CD14-positive monocyte (primary cell): Measurements from ENCODE around the gene CDCA4. TPM values are rescaled to one million over a fixed set of nuclear protein-coding genes. Genes with fewer than 3 reads are reported as not detected.
A peak's percentile ranks its signal among the peaks of the same experiment; 100 is the strongest.

Source experiments
- DNase-seq, 3 donors: peaks; one replicate each; pipeline ENCODE4 v3.0.0-alpha.2; 2011 to 2022
- H2AFZ ChIP-seq: 2 replicates; pipeline ENCODE4 v1.6.0; 2012; ENCODE audit warnings: mild to moderate bottlenecking, low read depth, low read length, inconsistent platforms; ENCODE audit not compliant: insufficient read depth, poor library complexity, severe bottlenecking
- H3K27ac ChIP-seq, 2 donors: 1 replicate in 1 of 2; 2 replicates in 1 of 2; pipeline ENCODE4 v1.5.1; 2012 to 2013; ENCODE audit warnings: low read length in 2 of 2, control low read depth in 1 of 2, inconsistent platforms in 1 of 2, low read depth in 1 of 2, mild to moderate bottlenecking in 1 of 2
- H3K27me3 ChIP-seq, 2 donors: one replicate each; pipeline versions ENCODE4 v1.6.0 to v1.6.1; 2011 to 2013; ENCODE audit warnings: low read length in 2 of 2; ENCODE audit not compliant: control insufficient read depth in 2 of 2, insufficient read depth in 2 of 2
- H3K36me3 ChIP-seq, 2 donors: replicated peaks in 1 of 2; 1 replicate in 1 of 2; 2 replicates in 1 of 2; pipeline versions ENCODE4 v1.5.1 to v1.6.1; 2012 to 2013; ENCODE audit warnings: low read length in 2 of 2, control low read depth in 1 of 2, inconsistent platforms in 1 of 2, mild to moderate bottlenecking in 1 of 2; ENCODE audit not compliant: insufficient read depth in 2 of 2, control insufficient read depth in 1 of 2
- H3K4me1 ChIP-seq, 2 donors: 1 replicate in 1 of 2; 2 replicates in 1 of 2; pipeline versions ENCODE4 v1.5.1 to v1.6.1; 2012 to 2013; ENCODE audit warnings: low read length in 2 of 2, control low read depth in 1 of 2, inconsistent platforms in 1 of 2, mild to moderate bottlenecking in 1 of 2, moderate library complexity in 1 of 2; ENCODE audit not compliant: insufficient read depth in 2 of 2, control insufficient read depth in 1 of 2
- H3K4me2 ChIP-seq: replicated peaks from 2 replicates; pipeline ENCODE3; 2012; ENCODE audit warnings: low read length, moderate library complexity, mild to moderate bottlenecking; ENCODE audit not compliant: poor library complexity, severe bottlenecking; ENCODE audit errors: extremely low read depth
- H3K4me3 ChIP-seq, 3 experiments: fragments of 200-600 bp in 1 of 3; sonication (generic) in 1 of 3; replicated peaks in 1 of 3; 1 replicate in 2 of 3; 2 replicates in 1 of 3; pipeline ENCODE4 v1.5.1; 2011 to 2013; ENCODE audit warnings: low read length in 3 of 3, mild to moderate bottlenecking in 3 of 3, control low read depth in 2 of 3, low read depth in 2 of 3, inconsistent platforms in 1 of 3, moderate library complexity in 1 of 3
- H3K79me2 ChIP-seq: 2 replicates; pipeline ENCODE4 v1.6.0; 2012; ENCODE audit warnings: mild to moderate bottlenecking, control low read depth, inconsistent platforms, low read length, moderate library complexity; ENCODE audit not compliant: insufficient read depth
- H3K9ac ChIP-seq: 2 replicates; pipeline ENCODE4 v1.6.0; 2017; ENCODE audit warnings: low read length, mild to moderate bottlenecking; ENCODE audit not compliant: insufficient read depth, poor library complexity, severe bottlenecking
- H3K9me3 ChIP-seq, 2 donors: replicated peaks in 1 of 2; 1 replicate in 1 of 2; 2 replicates in 1 of 2; pipeline versions ENCODE4 v1.5.1 to v1.6.1; 2012 to 2013; ENCODE audit warnings: low read length in 2 of 2, control low read depth in 1 of 2; ENCODE audit not compliant: control insufficient read depth in 1 of 2, insufficient read depth in 1 of 2
- H4K20me1 ChIP-seq: 2 replicates; pipeline ENCODE4 v1.6.0; 2012; ENCODE audit warnings: mild to moderate bottlenecking, low read length, control low read depth, moderate library complexity; ENCODE audit not compliant: insufficient read depth
- H3K27ac Mint-ChIP-seq, 7 donors: one replicate each; pipeline ENCODE4 v1.8.0; 2020; ENCODE audit warnings: mild to moderate bottlenecking in 7 of 7, mixed read lengths in 7 of 7, moderate library complexity in 6 of 7, inconsistent platforms in 2 of 7
- H3K27me3 Mint-ChIP-seq, 3 donors: one replicate each; pipeline ENCODE4 v1.8.0; 2021 to 2022; ENCODE audit warnings: low read depth in 3 of 3, mild to moderate bottlenecking in 3 of 3, mixed read lengths in 3 of 3, moderate library complexity in 3 of 3, inconsistent platforms in 1 of 3
- H3K36me3 Mint-ChIP-seq, 2 donors: one replicate each; pipeline ENCODE4 v1.8.0; 2020; ENCODE audit warnings: mixed read lengths in 2 of 2, inconsistent platforms in 1 of 2, mild to moderate bottlenecking in 1 of 2
- H3K4me1 Mint-ChIP-seq: one replicate; pipeline ENCODE4 v1.8.0; 2020; ENCODE audit warnings: mild to moderate bottlenecking, mixed read lengths
- H3K4me3 Mint-ChIP-seq, 2 donors: one replicate each; pipeline ENCODE4 v1.8.0; 2020; ENCODE audit warnings: mild to moderate bottlenecking in 2 of 2, mixed read lengths in 2 of 2, moderate library complexity in 1 of 2
- H3K9me3 Mint-ChIP-seq, 7 donors: one replicate each; pipeline ENCODE4 v1.8.0; 2020 to 2022; ENCODE audit warnings: mixed read lengths in 7 of 7, mild to moderate bottlenecking in 6 of 7, moderate library complexity in 6 of 7, inconsistent platforms in 2 of 7
- WGBS: methylation state at CpG from one replicate; pipeline ENCODE4 v1.1.5; 2013; ENCODE audit warnings: missing lambda C conversion rate; ENCODE audit not compliant: insufficient coverage; 5-methylcytosine and 5-hydroxymethylcytosine counted together
- intact Hi-C, 2 donors: fragments of 100-400 bp; cut with micrococcal nuclease; formaldehyde crosslinking; loops; one replicate each; pipeline versions ENCODE4 v1.15.0 to v1.15.1; 2023
- polyA plus RNA-seq, 3 donors: library from polyadenylated mRNA; depleted of rRNA in 1 of 3; unstranded in 2 of 3; stranded (reverse) in 1 of 3; fragments of 300-500 nt in 2 of 3; fragments of >200 nt in 1 of 3; fragmentation: Illumina TruSeq in 2 of 3; gene quantifications; 1 replicate in 2 of 3; 2 replicates in 1 of 3; pipeline ENCODE4 v1.2.3, GENCODE V29; 2012 to 2021
- TF ChIP-seq, protein P1 (sequence below): fragments of 200-600 bp; IDR thresholded peaks from one replicate; pipeline ENCODE4 v1.8.0; 2022; ENCODE audit warnings: antibody characterized with exemption, mild to moderate bottlenecking

Gene CDCA4
- polyA plus RNA-seq, 3 donors: 8.6 to 12.0 (median 11.6) TPM

DNA sequence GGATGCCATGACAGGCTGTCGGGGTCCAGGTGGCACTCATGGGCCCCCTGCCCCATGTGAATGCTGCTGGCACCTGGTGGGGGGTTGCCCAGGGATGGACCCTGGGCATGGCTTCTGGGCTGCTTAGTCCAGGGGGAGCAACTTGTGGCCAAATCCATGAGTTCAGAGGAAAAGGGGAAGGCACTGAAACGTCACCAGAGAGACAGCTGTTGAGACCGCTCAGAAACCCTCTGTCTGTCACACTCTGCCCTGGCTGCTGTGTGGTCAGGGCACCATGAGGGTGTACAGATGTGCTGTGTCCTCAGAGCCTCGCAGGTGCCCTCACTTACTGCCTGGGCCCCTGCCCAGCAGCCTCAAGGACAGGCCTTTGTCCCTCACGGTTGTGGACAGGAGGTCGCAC, 25.9 kb downstream of the CDCA4 start:
- no peak overlapping the region for H3K27ac Mint-ChIP-seq

GRCh38 chr14:104993808-104994591, 26.9 kb downstream of the CDCA4 start:
- H3K27ac Mint-ChIP-seq: peak overlapping the region in 1 of 7 donors; percentile 58
- H3K4me2 ChIP-seq: no peak overlapping the region
- H3K27me3 ChIP-seq: no peaks in the 10 kb centered on the region
- H3K9me3 ChIP-seq: no peaks in the 10 kb centered on the region
- H3K79me2 ChIP-seq: no peaks in the 10 kb centered on the region
- H3K27me3 Mint-ChIP-seq: peaks cover 0 to 5% (median 3%) of the 10 kb centered on the region in 3 donors
- H3K36me3 ChIP-seq: no peaks in the 10 kb centered on the region
- no peaks in the 10 kb centered on the region for H4K20me1 ChIP-seq
- DNase-seq: no peak
- H3K27ac ChIP-seq: no peak overlapping the region
- H3K36me3 Mint-ChIP-seq: no peaks in the 10 kb centered on the region
- no peak overlapping the region for H3K4me3 Mint-ChIP-seq
- no peak overlapping the region for H3K9ac ChIP-seq
- intact Hi-C loops: no loop called here
- peaks cover 0 to 4% (median 3%) of the 10 kb centered on the region in 7 donors for H3K9me3 Mint-ChIP-seq
- H3K4me3 ChIP-seq: no peak overlapping the region
- H3K4me1 ChIP-seq: no peaks in the 10 kb centered on the region
- WGBS: 64% methylated on average over 21 of the region's 22 CpGs
- no peak overlapping the region for H2AFZ ChIP-seq
- no peaks in the 10 kb centered on the region for H3K4me1 Mint-ChIP-seq
- TF ChIP-seq, protein P1, sequence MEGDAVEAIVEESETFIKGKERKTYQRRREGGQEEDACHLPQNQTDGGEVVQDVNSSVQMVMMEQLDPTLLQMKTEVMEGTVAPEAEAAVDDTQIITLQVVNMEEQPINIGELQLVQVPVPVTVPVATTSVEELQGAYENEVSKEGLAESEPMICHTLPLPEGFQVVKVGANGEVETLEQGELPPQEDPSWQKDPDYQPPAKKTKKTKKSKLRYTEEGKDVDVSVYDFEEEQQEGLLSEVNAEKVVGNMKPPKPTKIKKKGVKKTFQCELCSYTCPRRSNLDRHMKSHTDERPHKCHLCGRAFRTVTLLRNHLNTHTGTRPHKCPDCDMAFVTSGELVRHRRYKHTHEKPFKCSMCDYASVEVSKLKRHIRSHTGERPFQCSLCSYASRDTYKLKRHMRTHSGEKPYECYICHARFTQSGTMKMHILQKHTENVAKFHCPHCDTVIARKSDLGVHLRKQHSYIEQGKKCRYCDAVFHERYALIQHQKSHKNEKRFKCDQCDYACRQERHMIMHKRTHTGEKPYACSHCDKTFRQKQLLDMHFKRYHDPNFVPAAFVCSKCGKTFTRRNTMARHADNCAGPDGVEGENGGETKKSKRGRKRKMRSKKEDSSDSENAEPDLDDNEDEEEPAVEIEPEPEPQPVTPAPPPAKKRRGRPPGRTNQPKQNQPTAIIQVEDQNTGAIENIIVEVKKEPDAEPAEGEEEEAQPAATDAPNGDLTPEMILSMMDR: no peak

More for the DNA sequence above, 25.9 kb downstream of the CDCA4 start:
- Mint-ChIP-seq H3K9me3 (peaks cover 0 to 5% (median 3%) of the 10 kb centered on the region in 7 donors), H3K36me3 (no peaks in the 10 kb centered on the region), H3K4me3 (no peak overlapping the region), H3K27me3 (peaks cover 0 to 5% (median 3%) of the 10 kb centered on the region in 3 donors), H3K4me1 (no peaks in the 10 kb centered on the region)
- Histone ChIP-seq H3K79me2 (no peaks in the 10 kb centered on the region), H3K27ac (no peak overlapping the region), H2AFZ (no peak overlapping the region), H3K9me3 (peaks cover 0 to 4% of the 10 kb centered on the region in 2 donors), H3K4me3 (no peak overlapping the region), H3K4me1 (no peaks in the 10 kb centered on the region), H3K36me3 (no peaks in the 10 kb centered on the region), H4K20me1 (no peaks in the 10 kb centered on the region), H3K4me2 (no peak overlapping the region), H3K27me3 (no peaks in the 10 kb centered on the region), H3K9ac (no peak overlapping the region)
- no peak for DNase-seq
- 79% methylated on average over 6 of the region's 6 CpGs for WGBS
- TF ChIP-seq, protein P1: no peak
- intact Hi-C loops: no loop called here
